HepG2 (cell line): ENCODE data around the gene PKD2L2.

ENCODE experiments used
- TF ChIP-seq, protein P1 (sequence below): IDR thresholded peaks from 2 replicates; pipeline ENCODE4 v1.6.1; 2016
- TF ChIP-seq, protein P2 (sequence below): sonication (generic); formaldehyde crosslinking; IDR thresholded peaks from 2 replicates; pipeline ENCODE4 v1.5.1; 2020; ENCODE audit warnings: missing genetic modification reagents, mild to moderate bottlenecking, borderline replicate concordance

DNA sequence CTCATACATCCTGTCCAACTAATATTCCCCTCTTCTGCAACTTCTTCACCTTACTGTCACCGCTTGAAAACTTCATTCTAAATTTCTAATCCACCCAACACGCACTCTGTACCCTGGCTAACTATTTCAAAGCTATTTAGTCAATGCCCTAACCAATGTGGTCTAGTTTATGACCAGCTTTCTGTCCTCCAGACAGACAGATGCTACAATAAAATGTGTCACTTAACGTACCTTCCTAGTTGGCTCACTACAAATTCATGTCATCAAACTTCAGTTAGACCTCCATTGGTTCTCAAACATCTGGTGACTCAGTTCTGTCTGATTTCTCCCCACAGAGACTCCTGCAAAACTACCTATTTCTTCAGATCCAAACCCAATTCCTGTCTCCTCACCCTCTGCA lies 86.0 kb downstream of the PKD2L2 start:
- TF ChIP-seq, protein P1, sequence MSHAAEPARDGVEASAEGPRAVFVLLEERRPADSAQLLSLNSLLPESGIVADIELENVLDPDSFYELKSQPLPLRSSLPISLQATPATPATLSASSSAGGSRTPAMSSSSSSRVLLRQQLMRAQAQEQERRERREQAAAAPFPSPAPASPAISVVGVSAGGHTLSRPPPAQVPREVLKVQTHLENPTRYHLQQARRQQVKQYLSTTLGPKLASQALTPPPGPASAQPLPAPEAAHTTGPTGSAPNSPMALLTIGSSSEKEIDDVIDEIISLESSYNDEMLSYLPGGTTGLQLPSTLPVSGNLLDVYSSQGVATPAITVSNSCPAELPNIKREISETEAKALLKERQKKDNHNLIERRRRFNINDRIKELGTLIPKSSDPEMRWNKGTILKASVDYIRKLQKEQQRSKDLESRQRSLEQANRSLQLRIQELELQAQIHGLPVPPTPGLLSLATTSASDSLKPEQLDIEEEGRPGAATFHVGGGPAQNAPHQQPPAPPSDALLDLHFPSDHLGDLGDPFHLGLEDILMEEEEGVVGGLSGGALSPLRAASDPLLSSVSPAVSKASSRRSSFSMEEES (CRISPR knock-in tag) = no peak
- TF ChIP-seq, protein P2, sequence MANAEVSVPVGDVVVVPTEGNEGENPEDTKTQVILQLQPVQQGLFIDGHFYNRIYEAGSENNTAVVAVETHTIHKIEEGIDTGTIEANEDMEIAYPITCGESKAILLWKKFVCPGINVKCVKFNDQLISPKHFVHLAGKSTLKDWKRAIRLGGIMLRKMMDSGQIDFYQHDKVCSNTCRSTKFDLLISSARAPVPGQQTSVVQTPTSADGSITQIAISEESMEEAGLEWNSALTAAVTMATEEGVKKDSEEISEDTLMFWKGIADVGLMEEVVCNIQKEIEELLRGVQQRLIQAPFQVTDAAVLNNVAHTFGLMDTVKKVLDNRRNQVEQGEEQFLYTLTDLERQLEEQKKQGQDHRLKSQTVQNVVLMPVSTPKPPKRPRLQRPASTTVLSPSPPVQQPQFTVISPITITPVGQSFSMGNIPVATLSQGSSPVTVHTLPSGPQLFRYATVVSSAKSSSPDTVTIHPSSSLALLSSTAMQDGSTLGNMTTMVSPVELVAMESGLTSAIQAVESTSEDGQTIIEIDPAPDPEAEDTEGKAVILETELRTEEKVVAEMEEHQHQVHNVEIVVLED = no peak
